Right renal cortex interstitium (tissue), 3 donors: ENCODE data around the gene METTL1. TPM values are rescaled to one million over a fixed set of nuclear protein-coding genes. Genes with fewer than 3 reads are reported as not detected.

Experiments used
- DNase-seq, 3 donors: peaks; one replicate each; pipeline ENCODE4 v3.0.0-alpha.2; 2013; ENCODE audit warnings: low read depth in 3 of 3, low spot score in 2 of 3
- polyA plus RNA-seq, 3 donors: library from polyadenylated mRNA; unstranded; fragments of 120-200 nt; gene quantifications; one replicate each; pipeline ENCODE4 v1.2.1, GENCODE V29; 2013; ENCODE audit not compliant: insufficient read length in 3 of 3

The METTL1 gene
- polyA plus RNA-seq, 3 donors: 31.6 to 33.1 (median 33.0) TPM

- DNase-seq: no peak
Observed at GRCh38 chr12:57739914-57740538, 31.9 kb downstream of the METTL1 start.

GRCh38 chr12:57739387-57739786, 32.5 kb downstream of the METTL1 start:
- DNase-seq: no peak

GRCh38 chr12:57738661-57739237, 33.2 kb downstream of the METTL1 start, which contains the start of gene AGAP2:
AGAP2 (minus strand) TSS chr12:57738742; CDS start chr12:57738246, 496 bp downstream.
- no peak for DNase-seq

- no peak for DNase-seq
Observed at GRCh38 chr12:57737467-57738460, 34.1 kb downstream of the METTL1 start.

- DNase-seq: no peak
Observed at GRCh38 chr12:57736741-57737466, 35.0 kb downstream of the METTL1 start.

- DNase-seq: no peak
Observed at GRCh38 chr12:57735952-57736740, 35.8 kb downstream of the METTL1 start.

- no peak for DNase-seq
Observed at GRCh38 chr12:57735198-57735855, 36.6 kb downstream of the METTL1 start.

- no peak for DNase-seq
Observed at GRCh38 chr12:57734591-57734990, 37.3 kb downstream of the METTL1 start.

GRCh38 chr12:57733928-57734327, 38.0 kb downstream of the METTL1 start:
- DNase-seq: no peak

GRCh38 chr12:57732726-57733593, 38.9 kb downstream of the METTL1 start:
- DNase-seq: no peak

GRCh38 chr12:57732270-57732669, 39.6 kb downstream of the METTL1 start:
- no peak for DNase-seq

GRCh38 chr12:57731411-57732080, 40.4 kb downstream of the METTL1 start:
- DNase-seq: no peak

GRCh38 chr12:57730336-57731067, 41.4 kb downstream of the METTL1 start:
- no peak for DNase-seq

- no peak for DNase-seq
Observed at GRCh38 chr12:57729321-57729844, 42.5 kb downstream of the METTL1 start.

GRCh38 chr12:57727758-57728395, 44.0 kb downstream of the METTL1 start:
- no peak for DNase-seq
